ENCODE measurements around the gene RRP36.
"Not testable (repeated sequence)": the region's sequence is repeated elsewhere in the genome, so short reads cannot be mapped to it uniquely, and the experiment has no call there.

RRP36 gene

GRCh38 chr6:43021270-43022047, at the start of gene RRP36:
Gene RRP36, plus strand, starts transcription at chr6:43021623. Its CDS starts 32 bp downstream, at chr6:43021655.
- peak; percentile 71 for DNase-seq

- no peak for DNase-seq
Measured at GRCh38 chr6:42971746-42972327, 49.6 kb upstream of the RRP36 start.

GRCh38 chr6:42973926-42974325, 47.5 kb upstream of the RRP36 start:
- no peak for DNase-seq

GRCh38 chr6:42974919-42975505, 46.4 kb upstream of the RRP36 start:
- DNase-seq = no peak

GRCh38 chr6:42978487-42978838, 43.0 kb upstream of the RRP36 start:
- DNase-seq = peak; percentile 2

GRCh38 chr6:42978839-42979522, 42.4 kb upstream of the RRP36 start, which contains the start of gene PEX6:
Gene PEX6, minus strand, starts transcription at chr6:42979181. Its CDS starts 31 bp downstream, at chr6:42979150.
- peak; percentile 94 for DNase-seq

GRCh38 chr6:42979523-42980177, 41.8 kb upstream of the RRP36 start:
- DNase-seq = no peak

GRCh38 chr6:42981836-42982235, 39.6 kb upstream of the RRP36 start:
- no peak for DNase-seq

- DNase-seq = peak; percentile 98
Measured at GRCh38 chr6:42984001-42984923, 37.2 kb upstream of the RRP36 start, which contains the start of gene PPP2R5D. Gene PPP2R5D, plus strand, starts transcription at chr6:42984570. Its CDS starts 108 bp downstream, at chr6:42984678.

GRCh38 chr6:42984924-42985475, 36.4 kb upstream of the RRP36 start:
- DNase-seq = peak; percentile 15

GRCh38 chr6:42987533-42988451, 33.6 kb upstream of the RRP36 start:
- no peak for DNase-seq

GRCh38 chr6:42988486-42989020, 32.9 kb upstream of the RRP36 start:
- DNase-seq = no peak

GRCh38 chr6:42989923-42990322, 31.5 kb upstream of the RRP36 start:
- no peak for DNase-seq

GRCh38 chr6:42993445-42993844, 28.0 kb upstream of the RRP36 start:
- no peak for DNase-seq

GRCh38 chr6:42996513-42996912, 24.9 kb upstream of the RRP36 start:
- no peak for DNase-seq

GRCh38 chr6:42998205-42998604, 23.2 kb upstream of the RRP36 start:
- DNase-seq = not testable (repeated sequence)

- no peak for DNase-seq
Measured at GRCh38 chr6:43001843-43002242, 19.6 kb upstream of the RRP36 start.

- no peak for DNase-seq
Measured at GRCh38 chr6:43005844-43006243, 15.6 kb upstream of the RRP36 start.

GRCh38 chr6:43006251-43006650, 15.2 kb upstream of the RRP36 start:
- DNase-seq = no peak

GRCh38 chr6:43007126-43007525, 14.3 kb upstream of the RRP36 start:
- no peak for DNase-seq

All from CD4-positive, alpha-beta T cell treated with Interleukin-12 subunit alpha and Interleukin-12 subunit beta, for 1 hour (primary cell).